GM18858 (cell line): ENCODE measurements around the gene SSNA1.
"Not testable (repeated sequence)": the region's sequence is repeated elsewhere in the genome, so short reads cannot be mapped to it uniquely, and the experiment has no call there.

ENCODE experiments used
- ATAC-seq: cut with Tn5 transposase; IDR thresholded peaks from one replicate; pipeline ENCODE4 v1.9.1; 2021; ENCODE audit not compliant: unreplicated experiment

The SSNA1 gene

GRCh38 chr9:137229903-137230704 lies 41.6 kb downstream of the SSNA1 start:
- ATAC-seq: no peak

- ATAC-seq: no peak
Observed at GRCh38 chr9:137230705-137231371, 42.4 kb downstream of the SSNA1 start, which contains the start of gene SLC34A3. Gene SLC34A3 (plus strand): TSS chr9:137230901. CDS start chr9:137231703, 802 bp downstream.

- ATAC-seq: no peak
Observed at GRCh38 chr9:137231372-137232039, 43.0 kb downstream of the SSNA1 start.

- no peak for ATAC-seq
Observed at GRCh38 chr9:137232101-137232500, 43.6 kb downstream of the SSNA1 start.

DNA sequence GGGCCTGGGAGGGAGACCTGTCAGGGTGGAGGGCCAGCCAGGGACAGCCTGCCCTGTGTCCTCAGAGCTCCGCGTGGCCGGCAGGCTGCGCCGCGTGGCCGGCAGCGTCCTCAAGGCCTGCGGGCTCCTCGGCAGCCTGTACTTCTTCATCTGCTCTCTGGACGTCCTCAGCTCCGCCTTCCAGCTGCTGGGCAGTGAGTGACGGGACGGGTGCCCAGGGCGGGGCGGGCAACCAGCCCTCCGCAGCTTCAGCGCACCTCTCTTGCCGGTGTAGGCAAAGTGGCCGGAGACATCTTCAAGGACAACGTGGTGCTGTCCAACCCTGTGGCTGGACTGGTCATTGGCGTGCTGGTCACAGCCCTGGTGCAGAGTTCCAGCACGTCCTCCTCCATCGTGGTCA lies 44.0 kb downstream of the SSNA1 start:
- no peak for ATAC-seq

DNA sequence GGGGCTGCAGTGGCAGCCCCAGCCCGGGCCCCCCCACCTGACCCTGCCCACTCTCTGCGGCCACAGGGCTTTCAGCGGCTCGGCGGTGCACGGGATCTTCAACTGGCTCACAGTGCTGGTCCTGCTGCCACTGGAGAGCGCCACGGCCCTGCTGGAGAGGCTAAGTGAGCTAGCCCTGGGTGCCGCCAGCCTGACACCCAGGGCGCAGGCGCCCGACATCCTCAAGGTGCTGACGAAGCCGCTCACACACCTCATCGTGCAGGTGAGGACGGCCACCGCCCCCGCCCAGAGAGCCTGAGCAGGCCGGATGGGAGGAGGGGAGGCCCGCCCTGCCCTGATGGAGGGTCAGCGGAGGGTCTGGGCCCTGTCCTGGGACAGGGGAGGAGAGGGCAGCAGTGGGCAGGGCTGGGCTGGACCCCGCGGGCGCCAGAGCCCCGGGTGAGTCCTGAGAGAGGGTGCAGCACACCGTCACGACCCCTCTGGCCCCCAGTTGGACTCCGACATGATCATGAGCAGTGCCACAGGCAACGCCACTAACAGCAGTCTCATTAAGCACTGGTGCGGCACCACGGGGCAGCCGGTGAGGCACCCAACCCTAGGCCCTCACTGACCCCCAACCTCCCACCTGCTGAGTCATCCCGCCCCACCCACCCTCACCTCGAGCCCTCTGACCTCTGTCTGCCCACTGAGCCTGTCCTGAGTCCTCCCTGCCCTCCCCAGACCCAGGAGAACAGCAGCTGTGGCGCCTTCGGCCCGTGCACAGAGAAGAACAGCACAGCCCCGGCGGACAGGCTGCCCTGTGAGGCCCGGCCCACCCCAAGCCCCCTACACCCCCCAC lies 44.9 kb downstream of the SSNA1 start:
- ATAC-seq: no peak

DNA sequence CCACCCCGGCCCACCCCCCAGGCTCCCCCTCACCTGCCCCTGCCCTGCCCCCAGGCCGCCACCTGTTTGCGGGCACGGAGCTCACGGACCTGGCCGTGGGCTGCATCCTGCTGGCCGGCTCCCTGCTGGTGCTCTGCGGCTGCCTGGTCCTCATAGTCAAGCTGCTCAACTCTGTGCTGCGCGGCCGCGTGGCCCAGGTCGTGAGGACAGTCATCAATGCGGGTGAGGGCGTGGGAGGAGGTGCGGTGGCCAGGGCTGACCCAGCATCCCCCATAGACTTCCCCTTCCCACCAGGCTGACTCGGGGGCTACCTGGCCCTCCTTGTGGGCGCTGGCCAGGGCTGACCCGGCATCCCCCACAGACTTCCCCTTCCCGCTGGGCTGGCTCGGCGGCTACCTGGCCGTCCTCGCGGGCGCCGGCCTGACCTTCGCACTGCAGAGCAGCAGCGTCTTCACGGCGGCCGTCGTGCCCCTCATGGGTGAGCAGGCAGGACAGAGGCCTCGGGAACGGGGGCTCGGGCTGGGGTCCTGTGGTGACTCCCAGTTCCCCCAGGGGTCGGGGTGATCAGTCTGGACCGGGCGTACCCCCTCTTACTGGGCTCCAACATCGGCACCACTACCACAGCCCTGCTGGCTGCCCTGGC lies 45.7 kb downstream of the SSNA1 start:
- ATAC-seq: no peak

GRCh38 chr9:137234758-137235423 lies 46.4 kb downstream of the SSNA1 start:
- ATAC-seq: no peak

DNA sequence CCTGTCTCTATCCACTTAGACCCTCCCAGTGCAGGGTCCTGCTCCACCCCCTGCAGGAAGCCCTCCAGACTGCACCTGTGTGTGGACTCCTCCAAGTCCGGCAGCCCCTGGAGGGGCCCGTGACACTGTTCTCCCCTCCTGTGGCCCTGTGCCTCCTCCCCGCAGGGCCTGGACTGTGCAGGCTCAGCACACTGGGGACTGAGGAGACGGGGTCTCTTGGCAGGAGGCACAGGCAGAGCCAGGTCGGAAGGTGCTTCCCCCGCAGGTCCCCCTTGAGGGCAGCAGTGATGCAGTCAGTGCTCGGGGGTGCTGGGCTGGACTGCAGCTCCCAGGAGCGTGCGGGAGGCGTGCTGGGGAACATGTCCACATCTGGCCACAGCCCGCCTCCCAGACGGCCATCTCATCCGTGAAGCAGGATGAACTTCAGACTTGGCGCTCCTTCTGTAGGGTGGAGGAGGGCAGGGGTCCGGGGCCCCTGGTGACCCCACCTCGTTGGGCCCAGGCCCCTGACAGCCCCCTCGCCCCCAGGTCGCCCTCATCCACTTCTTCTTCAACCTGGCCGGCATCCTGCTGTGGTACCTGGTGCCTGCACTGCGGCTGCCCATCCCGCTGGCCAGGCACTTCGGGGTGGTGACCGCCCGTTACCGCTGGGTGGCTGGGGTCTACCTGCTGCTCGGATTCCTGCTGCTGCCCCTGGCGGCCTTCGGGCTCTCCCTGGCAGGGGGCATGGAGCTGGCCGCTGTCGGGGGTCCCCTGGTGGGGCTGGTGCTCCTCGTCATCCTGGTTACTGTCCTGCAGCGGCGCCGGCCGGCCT lies 47.2 kb downstream of the SSNA1 start:
- no peak for ATAC-seq

DNA sequence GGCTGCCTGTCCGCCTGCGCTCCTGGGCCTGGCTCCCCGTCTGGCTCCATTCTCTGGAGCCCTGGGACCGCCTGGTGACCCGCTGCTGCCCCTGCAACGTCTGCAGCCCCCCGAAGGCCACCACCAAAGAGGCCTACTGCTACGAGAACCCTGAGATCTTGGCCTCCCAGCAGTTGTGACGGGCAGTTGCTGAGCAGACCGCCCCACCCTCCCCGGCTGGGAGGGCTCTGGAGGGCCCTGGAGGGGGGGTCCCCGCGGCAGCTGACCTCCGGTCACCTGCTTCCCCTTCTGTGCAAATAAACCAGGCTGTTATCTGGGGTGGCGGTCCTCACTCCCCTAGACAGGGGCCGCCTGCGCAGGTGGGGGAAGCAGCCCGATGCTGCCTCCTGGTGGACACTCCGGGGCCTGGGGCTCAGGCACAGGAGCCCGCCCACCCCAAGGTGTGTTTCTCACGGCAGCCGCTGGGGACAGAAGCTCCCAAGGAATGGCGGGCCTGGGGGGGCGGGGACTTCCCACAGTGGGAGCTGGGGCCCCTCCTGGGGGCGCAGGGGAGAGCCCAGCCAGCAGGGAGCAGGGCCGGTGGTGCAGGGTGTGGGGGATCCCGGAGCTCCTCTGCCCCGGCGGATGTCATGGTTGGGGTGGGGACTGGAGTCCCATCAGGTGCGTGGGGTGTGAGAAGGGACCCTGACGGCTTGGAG lies 47.9 kb downstream of the SSNA1 start:
- ATAC-seq: no peak

DNA sequence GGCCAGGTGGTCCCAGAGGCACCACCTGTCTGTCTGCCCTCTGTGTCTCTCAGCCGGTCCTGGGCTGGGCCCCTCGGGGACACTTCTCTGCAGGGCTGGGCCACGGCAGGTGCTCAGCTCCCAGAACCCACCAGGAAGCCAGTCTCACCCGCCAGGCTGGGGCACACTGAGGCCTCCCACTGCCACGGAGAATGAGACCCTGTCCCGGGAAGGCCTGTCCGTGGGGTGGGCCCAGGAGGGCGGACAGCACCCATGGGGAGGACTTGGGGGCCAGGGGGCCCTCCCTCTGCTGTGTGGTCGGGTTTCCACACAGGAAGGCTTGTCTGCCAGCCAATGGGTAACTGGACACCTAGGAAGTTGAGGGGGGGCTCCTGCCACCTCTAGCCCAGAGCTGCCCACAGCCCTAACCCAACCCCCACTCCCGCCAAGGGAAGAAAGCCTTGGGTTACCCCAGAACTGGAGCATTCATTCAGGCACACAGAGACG lies 48.5 kb downstream of the SSNA1 start:
- no peak for ATAC-seq

GRCh38 chr9:137237759-137238726 lies 49.6 kb downstream of the SSNA1 start:
- no peak for ATAC-seq

GRCh38 chr9:137239541-137240200 lies 51.2 kb downstream of the SSNA1 start:
- ATAC-seq: not testable (repeated sequence)
